GM19099 (cell line): ENCODE results near the gene PDE6B.

Experiments used
- POLR2A ChIP-seq: IDR thresholded peaks from 3 replicates; pipeline ENCODE4 v1.6.1; 2011; ENCODE audit warnings: low read depth; ENCODE audit not compliant: insufficient read length; ENCODE audit errors: extremely low read depth

The PDE6B gene

DNA sequence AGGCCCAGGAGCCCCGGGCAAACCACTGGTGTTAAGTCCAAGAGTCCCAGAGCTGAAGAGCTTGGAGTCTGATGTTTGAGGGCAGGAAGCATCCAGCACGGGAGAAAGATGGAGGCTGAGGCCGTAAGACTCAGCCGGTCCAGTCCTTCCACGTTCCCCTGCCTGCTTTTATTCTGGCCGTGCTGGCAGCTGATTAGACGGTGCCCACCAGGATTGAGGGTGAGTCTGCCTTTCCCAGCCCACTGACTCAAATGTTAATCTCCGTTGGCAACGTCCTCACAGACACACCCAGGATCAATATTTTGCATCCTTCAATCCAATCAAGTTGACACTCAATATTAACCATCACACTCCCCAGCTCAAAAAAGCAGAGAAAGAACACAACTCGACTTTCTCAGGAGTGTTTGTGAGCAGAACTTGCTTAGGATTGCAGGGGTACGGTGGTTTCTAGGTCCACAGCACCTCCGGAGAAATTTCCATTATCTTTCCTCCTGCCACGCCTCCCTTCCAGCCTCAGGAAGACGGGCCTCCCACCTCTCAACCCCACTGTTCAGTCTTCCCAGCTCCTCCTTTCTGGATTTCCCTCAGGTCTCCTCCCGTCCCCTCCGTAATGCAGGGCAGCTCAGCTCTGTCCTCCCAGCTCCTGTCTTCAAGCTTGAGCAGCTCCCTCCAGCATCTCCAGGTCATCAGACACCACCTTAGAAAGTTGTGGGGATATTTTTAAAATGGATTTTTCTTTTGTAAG lies 36.0 kb upstream of the PDE6B start:
- no peak for TF ChIP-seq POLR2A

DNA sequence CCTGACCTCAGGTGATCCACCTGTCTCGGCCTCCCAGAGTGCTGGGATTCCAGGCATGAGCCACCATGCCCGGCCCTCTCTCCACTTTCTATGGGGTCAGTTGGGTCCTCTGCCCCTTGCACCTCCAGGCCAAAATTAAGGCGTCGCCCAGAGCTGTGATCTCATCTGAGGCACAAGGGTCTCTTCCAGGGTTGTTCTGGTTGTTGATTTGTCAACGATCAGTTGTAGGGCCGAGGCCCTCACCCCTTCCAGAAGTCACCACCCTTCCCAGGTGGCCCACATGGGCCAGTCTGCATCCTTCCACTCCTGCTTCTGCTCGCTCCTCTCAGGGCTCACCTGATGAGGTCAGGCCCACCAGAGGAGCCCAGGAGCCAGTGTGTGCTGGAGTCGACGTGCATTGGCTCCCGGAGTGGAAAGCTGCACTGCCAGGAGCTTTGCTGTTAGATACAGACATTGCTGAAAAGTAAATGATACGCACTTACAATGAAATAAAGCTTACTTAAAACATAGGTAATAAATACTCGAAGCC lies 35.0 kb upstream of the PDE6B start:
- no peak for TF ChIP-seq POLR2A

DNA sequence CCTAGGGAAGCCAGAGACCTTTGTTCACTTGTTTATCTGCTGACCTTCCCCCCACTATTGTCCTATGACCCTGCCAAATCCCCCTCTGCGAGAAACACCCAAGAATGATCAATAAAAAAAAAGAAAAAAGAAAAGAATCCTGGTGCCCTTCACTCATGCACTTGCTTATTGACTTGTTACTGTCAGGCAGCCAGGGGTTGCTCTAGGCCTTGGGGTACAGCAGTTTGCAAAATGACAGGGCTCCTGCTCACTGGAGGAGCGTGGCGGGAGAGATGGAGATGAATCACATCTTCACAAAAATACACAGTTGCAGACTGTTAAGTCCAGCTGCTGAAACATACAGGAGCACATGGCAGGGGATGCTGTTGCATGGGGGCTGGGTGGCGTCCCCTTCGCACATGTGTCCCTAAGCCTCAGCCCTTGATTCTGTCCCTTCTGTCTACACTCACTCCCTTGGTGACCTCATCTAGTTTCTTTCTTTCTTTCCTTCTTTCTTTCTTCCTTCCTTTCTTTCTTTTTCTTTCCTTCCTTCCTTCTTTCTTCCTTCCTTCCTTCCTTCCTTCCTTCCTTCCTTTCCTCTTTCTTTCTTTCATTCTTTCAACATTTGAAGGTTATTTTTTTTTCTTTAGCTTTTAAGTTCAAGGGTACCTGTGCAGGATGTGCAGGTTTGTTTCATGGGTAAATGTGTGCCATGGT lies 32.4 kb upstream of the PDE6B start:
- no peak for TF ChIP-seq POLR2A

DNA sequence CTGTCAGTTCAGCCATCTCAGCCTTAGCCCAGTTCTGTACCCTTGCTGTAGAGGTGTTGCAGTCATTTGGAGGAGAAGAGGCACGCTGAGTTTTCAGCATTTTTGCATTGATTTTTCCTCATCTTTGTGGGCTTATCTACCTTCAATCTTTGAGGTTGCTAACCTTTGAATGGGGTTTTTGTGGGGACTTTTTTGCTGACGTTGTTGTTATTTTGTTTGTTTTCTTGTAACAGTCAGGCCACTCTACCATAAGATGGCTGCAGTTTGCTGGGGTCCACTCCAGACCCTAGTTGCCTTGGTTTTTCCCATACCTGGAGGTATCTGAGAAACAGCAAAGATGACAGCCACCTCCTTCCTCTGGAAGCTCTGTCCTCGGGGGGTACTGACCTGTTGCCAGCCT lies 26.4 kb upstream of the PDE6B start:
- no peak for TF ChIP-seq POLR2A

DNA sequence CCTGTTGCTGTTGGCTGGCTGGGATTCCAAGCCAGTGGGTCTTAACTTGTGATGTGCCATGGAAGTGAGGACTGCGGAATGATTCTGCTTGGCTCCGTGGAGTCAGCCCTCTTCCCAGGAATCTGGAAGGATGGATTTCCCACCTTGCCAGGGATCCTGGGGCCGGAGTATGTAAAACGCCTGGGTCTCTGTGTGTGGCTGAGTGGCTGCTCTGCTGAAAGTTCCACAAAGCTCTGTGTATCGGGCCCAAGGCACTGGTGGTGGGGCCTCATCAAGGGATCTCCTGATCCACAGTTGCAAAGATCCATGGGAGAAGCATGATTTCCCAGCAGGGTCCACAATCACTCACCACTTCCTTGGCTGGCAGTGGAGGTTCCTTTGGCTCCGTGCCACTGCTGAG lies 25.2 kb upstream of the PDE6B start:
- TF ChIP-seq POLR2A = no peak

DNA sequence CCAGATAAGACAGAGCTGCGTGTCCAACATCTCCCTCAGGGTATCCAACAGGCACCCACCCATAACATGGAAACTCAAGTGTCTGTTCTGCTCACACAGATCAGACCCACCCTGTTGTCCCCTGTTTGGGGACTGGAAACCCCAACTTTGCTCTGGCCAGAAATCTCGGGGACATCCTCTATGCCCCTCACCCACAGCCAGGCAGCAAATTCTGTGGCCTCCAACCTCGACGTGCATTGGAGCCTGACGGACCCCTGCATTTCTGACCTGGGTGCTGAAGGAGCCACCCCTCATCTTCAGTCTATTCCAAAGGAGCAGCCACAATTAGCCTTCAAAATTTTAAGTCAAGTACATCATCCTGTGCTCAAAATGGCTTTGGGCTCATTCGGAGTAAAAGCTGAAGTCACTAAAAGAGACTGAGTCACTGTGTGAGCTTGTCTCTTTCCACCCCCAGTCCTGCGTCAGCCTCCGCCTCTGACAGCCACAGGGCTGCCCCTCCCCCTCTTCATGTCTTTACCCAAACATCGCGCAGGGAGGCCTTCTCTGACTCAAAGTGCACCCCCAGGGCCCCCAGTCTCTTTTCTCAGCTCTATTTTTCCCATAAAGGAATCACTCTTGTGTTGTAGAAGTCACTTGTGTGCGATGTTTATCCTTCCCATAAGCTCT lies 24.4 kb upstream of the PDE6B start:
- TF ChIP-seq POLR2A = no peak

DNA sequence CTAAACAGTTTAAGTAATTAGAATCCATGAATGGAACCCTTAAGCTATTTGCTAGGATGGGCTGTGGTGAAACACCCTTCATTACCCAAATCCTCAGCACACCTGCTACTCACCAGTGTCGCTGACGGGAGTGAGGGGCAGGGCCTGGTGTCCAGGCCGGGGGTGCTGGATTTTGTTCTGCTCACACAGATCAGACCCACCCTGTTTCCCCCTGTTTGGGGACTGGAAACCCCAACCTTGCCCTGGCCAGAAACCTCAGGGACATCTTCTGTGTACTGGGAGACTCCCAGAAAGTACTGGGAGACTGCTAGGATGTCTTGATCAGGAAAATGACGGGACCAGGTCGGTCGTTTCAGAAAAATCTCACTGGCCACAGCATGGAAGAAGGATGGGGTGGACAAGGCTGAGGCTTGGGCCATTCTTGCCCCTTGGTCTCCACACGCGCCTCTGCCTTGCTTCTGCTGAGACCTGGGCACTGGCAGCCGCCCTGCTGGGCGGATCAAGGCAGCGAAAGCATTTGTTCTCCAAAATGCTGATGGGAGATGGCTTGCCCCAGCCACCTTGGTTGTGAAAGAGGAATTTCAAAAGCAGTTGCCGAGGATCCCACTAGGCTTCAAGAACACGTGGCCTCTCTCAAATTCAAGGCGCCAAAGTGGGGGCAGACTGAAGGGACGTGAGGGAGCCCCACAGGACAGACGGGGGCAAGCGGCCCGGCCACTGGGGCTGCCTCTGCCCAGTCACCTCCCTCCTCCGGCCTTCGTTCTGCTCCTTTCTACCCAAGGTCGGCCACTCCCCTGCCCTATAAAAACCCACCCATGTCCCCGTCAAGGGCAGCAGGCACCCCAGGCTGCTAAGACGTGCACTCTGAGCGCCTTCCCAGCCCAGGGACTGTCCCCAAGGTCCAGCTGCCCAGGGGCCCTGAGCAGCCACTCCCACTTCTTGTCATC lies 23.5 kb upstream of the PDE6B start:
- no peak for TF ChIP-seq POLR2A

DNA sequence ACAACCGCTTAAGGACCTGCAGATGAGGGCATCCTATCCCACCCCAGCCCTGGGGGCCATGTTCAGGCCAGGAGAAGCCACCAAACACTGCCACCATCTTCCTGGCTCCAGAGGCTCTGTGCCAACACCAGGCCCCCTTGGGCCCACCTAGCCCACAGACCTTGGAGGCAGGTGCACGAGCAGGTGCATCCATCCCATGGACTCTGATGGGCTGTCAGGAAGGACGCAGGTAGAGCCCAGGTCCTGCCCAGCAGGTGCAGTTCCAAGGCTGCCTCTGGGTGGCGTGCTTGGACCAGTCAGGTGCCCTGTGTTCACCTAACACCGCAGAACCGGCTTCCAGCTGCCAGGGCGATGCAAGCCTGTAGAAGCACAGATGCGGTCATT lies 22.8 kb upstream of the PDE6B start:
- no peak for TF ChIP-seq POLR2A

DNA sequence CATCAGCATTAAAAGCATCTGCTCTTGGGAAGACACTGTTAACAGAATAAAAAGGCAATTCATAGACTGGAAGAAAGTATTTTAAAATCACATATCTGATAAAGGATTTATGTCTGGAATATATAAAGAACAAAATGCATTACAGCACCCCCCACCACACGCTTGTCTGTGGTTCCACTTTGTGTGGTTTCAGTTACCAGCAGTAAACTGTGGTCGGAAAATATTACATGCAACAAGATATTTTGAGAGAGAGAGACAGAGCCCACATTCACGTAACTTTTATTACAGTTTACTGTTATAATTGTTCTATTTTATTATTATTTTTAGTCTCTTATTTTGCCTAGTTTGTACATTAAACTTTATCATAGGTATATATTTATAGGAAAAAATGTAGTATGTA lies 21.2 kb upstream of the PDE6B start:
- no peak for TF ChIP-seq POLR2A

DNA sequence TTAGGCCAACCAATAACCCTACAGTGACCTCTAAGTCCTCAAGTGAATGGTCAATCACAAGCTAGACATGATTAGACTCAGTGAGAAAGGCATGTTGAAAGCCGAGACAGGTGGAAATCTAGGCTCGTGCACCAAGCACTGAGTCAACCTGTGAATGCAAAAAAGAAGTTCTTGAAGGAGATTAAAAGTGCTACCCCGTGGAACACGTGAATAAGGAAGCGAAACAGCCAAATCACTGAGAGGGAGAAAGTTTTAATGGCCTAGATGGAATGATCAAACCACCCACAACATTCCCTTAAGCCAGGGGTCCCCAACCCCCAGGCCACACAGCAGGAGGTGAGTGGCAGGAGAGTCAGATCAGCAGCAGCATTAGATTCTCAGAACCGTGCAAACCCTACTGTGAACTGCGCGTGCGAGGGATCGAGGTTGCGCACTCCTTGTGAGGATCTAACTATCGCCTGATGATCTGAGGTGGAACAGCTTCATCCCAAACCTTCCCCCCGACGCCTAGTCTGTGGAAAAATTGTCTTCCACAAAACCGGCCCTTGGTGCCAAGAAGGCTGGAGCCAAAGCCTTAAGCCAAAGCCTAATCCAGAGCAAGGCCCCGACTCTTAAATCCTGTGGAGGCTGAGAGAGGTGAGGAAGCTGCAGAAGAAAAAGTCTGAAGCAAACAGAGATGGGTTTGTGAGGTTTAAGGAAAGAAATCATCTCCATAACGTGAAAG lies 19.5 kb upstream of the PDE6B start:
- no peak for TF ChIP-seq POLR2A

DNA sequence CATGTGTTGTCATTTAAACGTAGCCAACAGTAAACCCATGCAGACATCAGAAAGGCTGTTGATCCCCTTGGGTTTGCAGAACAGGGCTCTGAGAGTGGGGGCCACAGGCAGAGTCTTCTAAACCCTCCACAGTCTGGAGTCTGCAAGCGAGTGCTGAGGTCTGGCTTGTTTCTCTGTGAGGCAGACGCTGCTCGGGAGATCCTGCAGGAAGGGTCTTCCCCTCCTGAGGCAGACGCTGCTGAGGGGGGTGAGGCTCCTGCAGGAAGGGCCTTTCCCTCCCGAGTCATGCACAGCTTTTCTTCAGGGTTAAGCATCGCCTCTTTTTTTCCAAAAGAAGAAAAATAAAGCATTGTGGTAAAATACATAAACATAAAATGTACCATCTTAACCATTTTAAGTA lies 17.1 kb upstream of the PDE6B start:
- no peak for TF ChIP-seq POLR2A

DNA sequence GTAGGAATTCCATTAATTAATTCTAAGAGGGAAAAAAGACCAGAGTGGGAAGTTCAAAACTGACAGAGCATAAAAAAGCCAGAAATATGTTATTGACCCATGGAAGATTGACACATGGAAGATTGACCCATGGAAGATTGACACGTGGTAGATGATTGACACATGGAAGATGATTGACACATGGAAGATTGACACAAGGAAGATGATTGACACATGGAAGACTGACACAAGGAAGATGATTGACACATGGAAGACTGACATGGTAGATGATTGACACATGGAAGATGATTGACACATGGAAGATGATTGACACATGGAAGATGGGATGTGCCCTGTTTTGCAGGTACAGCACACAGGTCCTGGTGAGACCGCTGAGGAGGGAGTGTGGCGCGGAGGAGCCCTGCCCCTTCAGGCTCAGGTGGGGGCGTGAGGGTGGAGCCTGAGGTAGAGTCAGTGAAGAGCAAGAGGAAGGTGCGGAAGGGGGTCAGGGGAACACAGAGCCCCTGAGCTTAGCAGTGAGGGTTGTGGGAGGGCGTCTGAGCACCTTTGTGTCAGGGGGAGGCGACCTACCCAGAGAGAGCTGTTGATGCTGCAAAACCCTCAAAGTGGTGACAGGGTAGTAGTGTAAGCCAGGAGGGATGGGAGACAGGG lies 15.8 kb upstream of the PDE6B start:
- no peak for TF ChIP-seq POLR2A

DNA sequence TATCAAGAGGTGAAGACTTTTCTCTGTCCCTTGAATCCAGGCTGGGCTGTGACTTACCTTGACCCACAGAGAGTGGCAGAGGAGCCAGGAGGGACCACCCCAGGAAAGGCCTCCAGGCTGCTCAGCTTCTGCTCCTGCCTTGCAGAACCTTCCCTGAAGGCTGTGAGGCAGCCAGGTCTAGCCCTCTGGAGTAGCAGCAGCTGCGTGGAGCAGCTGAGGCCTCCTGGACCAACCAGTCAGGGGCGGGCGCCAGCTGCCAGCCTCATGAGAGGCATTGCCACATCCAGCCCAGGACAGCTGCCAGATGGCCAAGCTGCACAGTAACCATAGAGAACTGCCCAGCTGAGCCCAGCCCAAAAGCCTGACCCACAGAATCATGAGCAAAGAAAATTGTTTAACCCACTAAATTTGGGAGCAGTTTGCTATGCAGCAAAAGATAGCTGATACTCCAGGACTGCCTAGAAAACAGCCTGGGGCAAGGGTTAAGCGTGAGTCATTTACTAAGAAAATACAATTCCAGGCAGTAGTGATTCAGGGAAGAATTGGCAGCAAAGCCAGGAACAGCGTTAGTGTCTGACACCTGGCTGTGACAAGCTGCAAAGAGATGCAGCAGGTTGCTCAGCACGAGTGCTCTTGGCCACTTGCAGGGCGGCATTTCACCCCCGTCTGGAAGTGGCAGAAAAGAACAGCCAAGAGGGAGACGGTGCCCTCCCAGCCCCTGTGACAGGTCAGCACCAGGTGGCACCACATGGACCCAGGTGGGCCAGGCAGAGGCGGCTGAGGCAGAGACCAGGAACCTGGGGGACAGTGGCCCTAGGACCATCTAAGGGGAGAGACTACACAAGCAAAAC lies 14.7 kb upstream of the PDE6B start:
- no peak for TF ChIP-seq POLR2A

DNA sequence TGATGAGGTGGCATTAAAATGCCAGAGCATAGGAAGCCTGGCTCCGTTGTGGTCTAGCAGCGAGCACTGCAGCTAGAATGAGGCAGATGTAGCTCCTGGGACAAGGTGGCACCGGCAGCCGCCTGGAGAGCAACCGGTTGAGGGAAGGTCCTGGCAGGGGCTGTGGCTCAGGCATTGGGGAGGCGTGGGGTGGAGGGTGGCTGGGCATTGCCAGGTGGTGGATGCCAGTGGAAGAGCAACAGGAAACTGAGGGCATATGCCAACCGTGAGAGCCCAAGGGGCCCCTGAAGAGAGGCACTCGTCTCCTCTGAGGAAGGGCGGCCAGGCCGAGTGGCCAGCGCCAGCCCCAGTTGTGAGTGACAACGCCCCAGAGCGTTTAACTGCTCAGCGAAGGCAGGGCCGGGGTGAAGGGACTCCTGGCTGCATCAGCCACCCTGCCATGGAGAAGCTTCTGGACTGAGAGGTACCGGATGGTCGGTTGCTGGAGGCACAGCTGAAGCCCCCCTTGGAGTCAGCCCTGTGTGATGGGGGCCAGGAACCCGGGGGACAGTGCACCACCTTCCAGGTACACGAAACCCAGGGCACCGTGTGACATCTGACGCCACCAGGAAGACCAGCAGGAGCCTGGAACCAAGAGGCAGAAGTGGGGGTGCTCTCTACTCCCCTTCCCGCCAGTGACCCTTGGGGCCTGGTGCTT lies 13.2 kb upstream of the PDE6B start:
- no peak for TF ChIP-seq POLR2A
